Subcutaneous abdominal adipose tissue (tissue), 5 donors: ENCODE results near the gene E2F1.
"Not testable (repeated sequence)": the region's sequence is repeated elsewhere in the genome, so short reads cannot be mapped to it uniquely, and the experiment has no call there.

Source experiments
- H3K27ac ChIP-seq: one replicate; pipeline ENCODE4 v1.7.0; 2013; ENCODE audit warnings: low read depth, mild to moderate bottlenecking, inconsistent platforms, low read length, moderate library complexity
- H3K27me3 ChIP-seq, 5 donors: one replicate each; pipeline ENCODE4 v1.7.0; 2013; ENCODE audit warnings: low read length in 5 of 5, inconsistent platforms in 1 of 5; ENCODE audit not compliant: control insufficient read depth in 5 of 5, insufficient read depth in 4 of 5
- H3K36me3 ChIP-seq, 5 donors: one replicate each; pipeline ENCODE4 v1.7.0; 2013; ENCODE audit warnings: low read length in 5 of 5; ENCODE audit not compliant: control insufficient read depth in 5 of 5, insufficient read depth in 5 of 5
- H3K4me1 ChIP-seq, 5 donors: one replicate each; pipeline ENCODE4 v1.7.0; 2013; ENCODE audit warnings: low read length in 5 of 5, mild to moderate bottlenecking in 3 of 5, moderate library complexity in 1 of 5; ENCODE audit not compliant: control insufficient read depth in 5 of 5, insufficient read depth in 5 of 5
- H3K4me3 ChIP-seq, 5 donors: one replicate each; pipeline ENCODE4 v1.7.0; 2013; ENCODE audit warnings: low read length in 5 of 5, low read depth in 1 of 5
- H3K9ac ChIP-seq, 5 donors: one replicate each; pipeline ENCODE4 v1.7.0; 2013; ENCODE audit warnings: low read length in 5 of 5, mild to moderate bottlenecking in 4 of 5, moderate library complexity in 3 of 5
- H3K9me3 ChIP-seq, 5 donors: one replicate each; pipeline ENCODE4 v1.7.0; 2013; ENCODE audit warnings: low read length in 5 of 5; ENCODE audit not compliant: control insufficient read depth in 5 of 5
- donor health status: healthy.
- donor health status: healthy.
- donor health status: healthy.
- donor health status: healthy.
- donor health status: healthy.

Gene E2F1

DNA sequence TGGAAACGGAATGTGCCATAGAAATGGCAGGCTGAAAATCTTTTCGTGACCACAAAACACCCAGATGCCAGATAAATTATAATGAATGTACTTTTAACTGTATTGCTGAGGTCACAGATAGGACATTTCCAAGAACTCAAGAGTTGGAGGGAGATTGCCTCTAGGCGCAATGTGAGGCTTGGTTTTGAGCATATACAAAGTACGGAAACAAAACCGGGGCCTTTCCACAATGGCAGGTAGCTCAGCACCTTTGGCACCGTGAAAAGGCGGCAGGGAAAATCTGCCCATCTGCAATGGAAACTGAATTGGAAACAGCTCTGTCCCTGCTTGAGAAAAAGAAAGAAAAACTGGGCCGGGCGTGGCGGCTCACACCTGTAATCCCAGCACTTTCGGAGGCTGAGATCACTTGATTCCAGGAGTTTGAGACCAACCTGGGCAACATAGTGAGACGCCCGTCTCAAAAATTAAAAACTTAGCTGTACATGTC is 34.6 kb downstream of the E2F1 start:
- peaks cover 0 to 3% (median 0%) of the 10 kb centered on the region in 5 donors for H3K36me3 ChIP-seq
- peaks cover 2 to 23% (median 15%) of the 10 kb centered on the region in 5 donors for H3K4me1 ChIP-seq
- no peak overlapping the region for H3K27ac ChIP-seq
- H3K9me3 ChIP-seq, result no peaks in the 10 kb centered on the region
- peak overlapping the region in 1 of 5 donors; percentile 14 for H3K9ac ChIP-seq
- no peaks in the 10 kb centered on the region for H3K27me3 ChIP-seq
- H3K4me3 ChIP-seq, result no peak overlapping the region

DNA sequence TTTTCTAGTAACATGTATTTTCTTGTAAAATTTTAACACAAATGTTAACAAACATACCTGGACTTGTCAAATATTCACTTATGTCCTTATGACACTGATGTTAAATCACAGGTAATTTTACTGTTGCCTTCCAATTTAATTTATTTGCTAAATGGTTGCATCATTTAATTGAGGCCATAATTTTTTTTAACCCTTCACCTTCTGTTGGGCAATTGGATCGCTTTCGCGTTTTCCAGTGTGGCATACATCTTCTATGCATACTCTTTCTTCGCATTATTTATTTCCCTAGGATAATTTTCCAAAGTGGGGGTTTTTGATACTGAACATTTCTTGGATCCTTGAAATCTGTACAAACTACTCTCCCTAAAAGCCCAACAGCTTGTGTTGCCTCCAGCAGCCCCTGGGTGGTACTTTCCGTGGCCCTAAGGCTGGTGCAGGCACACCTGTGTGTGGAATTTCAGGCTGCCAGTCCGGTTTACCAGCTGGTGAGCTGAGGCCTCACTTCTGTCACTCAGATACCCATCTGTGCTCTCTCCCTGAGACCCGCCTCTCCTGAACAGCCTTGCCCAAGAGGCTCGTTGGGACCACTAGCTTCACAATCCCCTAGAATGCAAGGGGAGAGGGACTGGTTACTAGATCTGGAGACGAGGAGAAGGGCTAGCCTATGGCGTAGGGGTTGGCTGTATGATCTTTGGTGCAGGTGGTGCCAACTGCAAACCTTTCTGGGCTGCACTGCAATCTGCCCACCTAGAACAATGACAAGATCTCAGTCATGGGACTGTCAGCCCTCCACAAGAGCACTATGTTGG is 35.2 kb downstream of the E2F1 start:
- no peaks in the 10 kb centered on the region for H3K27me3 ChIP-seq
- no peak overlapping the region for H3K27ac ChIP-seq
- H3K4me3 ChIP-seq, result no peak overlapping the region
- H3K36me3 ChIP-seq, result peaks cover 0 to 4% (median 3%) of the 10 kb centered on the region in 5 donors
- no peaks in the 10 kb centered on the region for H3K9me3 ChIP-seq
- H3K9ac ChIP-seq, result no peak overlapping the region
- H3K4me1 ChIP-seq, result peaks cover 2 to 23% (median 15%) of the 10 kb centered on the region in 5 donors

DNA sequence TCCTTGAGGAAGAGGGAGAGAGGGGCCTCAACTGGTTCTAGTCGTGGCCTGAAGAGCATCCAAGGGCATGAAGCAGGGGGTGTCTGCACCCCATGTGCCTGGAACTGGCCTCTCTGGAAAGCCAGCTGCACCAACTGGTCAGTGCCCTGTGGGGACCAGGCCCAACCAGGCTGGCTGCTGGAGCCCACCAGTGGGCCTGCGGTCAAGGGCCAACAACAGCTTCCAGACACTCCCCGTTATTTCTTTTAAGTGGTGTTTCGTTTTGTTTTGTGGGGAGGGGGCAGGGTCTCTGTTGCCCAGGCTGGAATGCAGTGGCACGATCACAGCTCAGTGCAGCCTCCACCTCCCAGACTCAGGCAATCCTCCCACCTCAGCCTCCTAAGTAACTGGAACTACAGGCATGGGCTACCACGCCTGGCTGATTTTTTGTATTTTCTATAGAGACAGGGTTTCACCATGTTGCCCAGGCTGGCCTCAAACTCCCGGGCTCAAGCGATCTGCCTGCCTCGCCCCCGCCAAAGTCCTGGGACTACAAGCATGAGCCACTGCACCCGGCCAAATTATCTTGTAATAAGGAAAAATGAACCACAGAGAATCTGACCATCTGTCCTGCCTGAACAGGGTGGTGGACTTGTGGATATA is 36.0 kb downstream of the E2F1 start:
- Histone ChIP-seq H3K36me3 (peaks cover 4 to 9% (median 8%) of the 10 kb centered on the region in 5 donors), H3K9me3 (no peaks in the 10 kb centered on the region), H3K4me3 (no peak overlapping the region), H3K9ac (no peak overlapping the region), H3K27me3 (no peaks in the 10 kb centered on the region), H3K4me1 (peaks cover 2 to 23% (median 15%) of the 10 kb centered on the region in 5 donors), H3K27ac (no peak overlapping the region)

DNA sequence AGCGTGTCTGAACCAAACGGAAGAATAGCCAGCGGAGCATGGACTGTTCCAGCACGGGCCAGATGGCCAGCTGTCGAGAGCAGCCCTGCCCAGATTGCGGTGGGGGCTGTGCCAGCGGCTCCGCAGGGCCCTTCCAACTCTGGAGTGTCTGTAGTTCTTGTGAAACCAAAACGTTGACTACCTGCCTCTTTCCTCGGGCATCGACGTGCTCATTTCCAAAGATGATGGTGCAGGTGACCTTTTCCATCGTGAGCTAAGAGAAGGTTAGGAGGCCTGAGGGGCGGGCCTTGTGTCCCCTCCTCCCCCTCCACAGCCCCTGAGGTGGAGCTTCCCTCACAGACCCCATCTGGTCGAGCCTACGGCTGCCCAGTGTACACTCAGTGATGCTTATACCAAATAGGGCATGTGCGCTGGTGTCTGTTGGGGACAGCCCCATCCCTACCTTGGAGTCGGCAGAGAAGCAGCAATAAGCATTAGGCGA is 36.9 kb downstream of the E2F1 start:
- Histone ChIP-seq H3K4me3 (no peak overlapping the region), H3K4me1 (peaks cover 2 to 23% (median 15%) of the 10 kb centered on the region in 5 donors), H3K9ac (peak overlapping the region in 2 of 5 donors; percentile 17 to 25)

DNA sequence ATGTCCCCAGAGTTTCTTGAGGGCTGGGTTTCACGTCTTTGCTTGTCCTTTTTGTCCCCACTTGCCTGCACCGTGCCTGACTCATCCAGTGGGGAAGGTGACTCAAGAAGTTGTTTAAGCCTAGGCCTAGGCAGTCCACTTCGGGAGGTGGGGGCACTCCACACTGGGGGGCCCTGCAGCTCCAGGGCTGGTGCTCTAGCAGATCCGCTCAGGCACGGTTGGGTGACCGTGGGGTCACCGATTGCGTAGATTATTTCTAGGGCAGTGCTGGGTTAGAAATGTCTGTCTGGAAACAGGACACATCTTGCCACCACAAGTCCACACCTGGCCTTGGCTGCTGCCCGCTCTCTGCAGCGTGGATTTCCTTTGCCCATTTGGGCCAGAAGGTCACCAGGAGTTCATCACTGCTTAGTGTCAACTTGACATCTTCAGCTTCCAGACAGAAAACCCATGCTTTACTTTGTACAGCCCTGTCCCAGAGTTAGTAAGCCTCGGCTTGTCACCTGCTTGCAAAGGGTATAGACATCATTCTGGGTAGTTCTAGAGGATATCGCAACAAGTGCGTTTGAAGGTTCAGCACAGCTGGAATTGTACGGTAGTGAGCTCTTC is 37.7 kb downstream of the E2F1 start:
- Histone ChIP-seq H3K36me3 (peaks cover 6 to 24% (median 24%) of the 10 kb centered on the region in 5 donors), H3K4me1 (peaks cover 2 to 19% (median 13%) of the 10 kb centered on the region in 5 donors), H3K9me3 (no peaks in the 10 kb centered on the region), H3K27me3 (no peaks in the 10 kb centered on the region), H3K27ac (no peak overlapping the region), H3K9ac (peak overlapping the region in 1 of 5 donors; percentile 17), H3K4me3 (no peak overlapping the region)

More for the DNA sequence above, 36.9 kb downstream of the E2F1 start:
- Histone ChIP-seq H3K27me3 (no peaks in the 10 kb centered on the region), H3K27ac (no peak overlapping the region), H3K36me3 (peaks cover 6 to 19% (median 18%) of the 10 kb centered on the region in 5 donors), H3K9me3 (no peaks in the 10 kb centered on the region)

DNA sequence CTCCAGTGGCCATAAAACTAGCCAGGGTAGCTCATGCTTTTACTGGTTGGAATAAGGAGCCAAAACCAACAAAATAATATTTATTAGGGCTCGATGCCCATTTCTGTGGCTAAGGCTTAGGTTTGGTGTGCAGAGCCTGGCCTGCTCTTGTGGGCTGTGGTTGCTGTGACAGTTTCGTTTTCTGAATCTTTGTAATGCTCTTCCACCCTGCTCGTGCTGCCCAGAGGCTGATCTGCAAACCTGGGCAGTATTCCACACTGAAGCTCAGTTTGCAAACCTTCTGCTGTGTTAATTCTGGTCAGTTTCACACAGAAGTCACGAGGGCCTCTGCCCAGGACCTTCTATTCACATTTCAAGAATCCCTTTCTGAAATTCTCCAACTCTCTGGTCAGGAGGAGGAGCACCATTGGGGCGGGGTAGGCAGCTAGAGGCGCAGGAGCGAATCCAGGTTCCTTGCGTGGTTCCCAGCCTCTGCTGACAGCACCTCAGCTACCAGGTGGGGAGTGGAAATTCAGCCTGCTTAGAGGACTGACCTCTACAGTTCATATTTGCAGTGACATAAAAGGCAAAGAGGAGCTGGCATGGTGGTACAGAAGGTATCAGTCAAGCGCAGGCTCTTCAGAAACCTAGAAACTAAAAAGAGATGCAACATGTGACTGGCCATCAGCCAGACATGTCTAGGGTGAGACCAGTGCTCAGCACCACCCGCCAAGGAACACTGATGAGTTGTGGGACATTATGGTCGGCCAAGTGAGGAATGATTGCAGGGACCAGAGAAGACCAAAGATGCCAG is 38.4 kb downstream of the E2F1 start:
- no peak overlapping the region for H3K27ac ChIP-seq
- H3K4me3 ChIP-seq, result no peak overlapping the region
- peaks cover 6 to 29% (median 27%) of the 10 kb centered on the region in 5 donors for H3K36me3 ChIP-seq
- H3K9me3 ChIP-seq, result no peaks in the 10 kb centered on the region
- H3K4me1 ChIP-seq, result peaks cover 2 to 16% (median 10%) of the 10 kb centered on the region in 5 donors
- no peaks in the 10 kb centered on the region for H3K27me3 ChIP-seq
- H3K9ac ChIP-seq, result peak overlapping the region in 1 of 5 donors; percentile 7

DNA sequence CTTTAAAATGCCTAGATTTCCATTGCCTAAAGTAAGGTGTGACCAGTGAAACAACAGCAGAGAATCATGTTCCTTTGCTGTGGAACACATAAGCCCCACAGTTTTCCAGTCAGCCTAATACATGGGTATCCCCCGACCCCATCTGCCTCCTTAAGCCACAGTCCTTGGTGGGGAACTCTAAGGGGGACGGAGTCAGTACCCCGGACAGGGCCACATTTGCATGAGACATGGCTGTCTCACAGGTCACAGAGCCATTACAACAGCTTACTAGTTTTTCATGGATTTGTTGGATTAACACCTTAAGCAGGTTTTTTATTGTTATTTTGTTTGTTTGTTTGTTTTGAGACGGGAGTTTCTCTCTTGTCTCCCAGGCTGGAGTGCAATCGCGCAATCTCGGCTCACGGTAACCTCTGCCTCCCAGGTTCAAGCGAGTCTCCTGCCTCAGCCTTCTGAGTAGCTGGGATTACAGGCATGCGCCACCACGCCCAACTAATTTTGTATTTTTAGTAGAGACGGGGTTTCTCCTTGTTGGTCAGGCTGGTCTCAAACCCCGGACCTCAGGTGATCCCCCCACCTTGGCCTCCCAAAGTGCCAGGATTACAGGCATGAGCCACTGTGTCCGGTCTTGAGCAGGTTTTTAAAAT is 39.1 kb downstream of the E2F1 start:
- H3K4me3 ChIP-seq, H3K27ac ChIP-seq, H3K27me3 ChIP-seq, H3K9me3 ChIP-seq: not testable (repeated sequence)
- peaks cover 6 to 35% (median 30%) of the 10 kb centered on the region in 5 donors for H3K36me3 ChIP-seq
- peak overlapping the region in 2 of 5 donors; percentile 7 to 18 for H3K9ac ChIP-seq
- H3K4me1 ChIP-seq, result peaks cover 2 to 14% (median 10%) of the 10 kb centered on the region in 5 donors

DNA sequence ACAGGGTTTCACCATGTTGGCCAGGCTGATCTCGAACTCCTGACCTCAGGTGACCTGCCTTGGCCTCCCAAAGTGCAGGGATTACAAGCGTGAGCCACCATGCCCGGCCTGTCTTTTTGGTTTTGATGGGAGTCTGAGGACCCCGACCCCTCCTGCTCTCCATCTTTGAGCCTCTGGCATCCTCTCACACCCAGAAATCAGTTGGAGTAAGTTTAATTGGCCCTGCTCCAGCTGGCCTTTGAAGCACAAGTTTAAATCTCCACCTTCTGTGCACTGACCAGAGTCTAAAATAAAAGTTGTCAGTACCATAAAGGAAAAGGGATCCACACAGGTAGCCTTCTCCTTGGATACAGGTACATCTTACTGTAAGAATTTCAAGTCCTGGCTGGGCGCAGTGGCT is 40.0 kb downstream of the E2F1 start:
- H3K36me3 ChIP-seq, result peaks cover 6 to 42% (median 33%) of the 10 kb centered on the region in 5 donors
- H3K4me3 ChIP-seq, result no peak overlapping the region
- no peaks in the 10 kb centered on the region for H3K27me3 ChIP-seq
- H3K27ac ChIP-seq, result no peak overlapping the region
- H3K9me3 ChIP-seq, result no peaks in the 10 kb centered on the region
- H3K4me1 ChIP-seq, result peaks cover 2 to 13% (median 10%) of the 10 kb centered on the region in 5 donors
- no peak overlapping the region for H3K9ac ChIP-seq

DNA sequence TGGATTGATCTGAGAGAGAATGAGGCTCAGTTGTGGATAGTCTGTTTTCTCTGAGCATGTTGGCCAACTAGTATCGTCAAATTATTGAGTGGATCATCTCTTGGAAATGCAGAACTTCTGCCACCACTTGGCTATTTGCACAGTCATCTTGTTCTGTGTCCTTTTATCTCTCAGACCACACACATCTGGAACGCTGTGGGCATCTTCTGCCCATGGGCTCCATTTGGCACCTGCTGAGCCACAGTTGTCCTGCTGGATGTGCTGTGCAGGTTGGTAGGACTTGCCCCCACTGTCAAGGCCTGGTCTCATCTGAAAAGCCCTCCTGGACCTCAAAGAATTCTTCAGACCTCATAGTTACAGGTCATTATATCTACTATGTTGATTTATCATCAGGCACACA is 40.8 kb downstream of the E2F1 start:
- H3K27ac ChIP-seq, result no peak overlapping the region
- H3K4me3 ChIP-seq, result no peak overlapping the region
- H3K4me1 ChIP-seq, result peaks cover 2 to 13% (median 10%) of the 10 kb centered on the region in 5 donors
- H3K36me3 ChIP-seq, result peaks cover 9 to 48% (median 40%) of the 10 kb centered on the region in 5 donors
- H3K9me3 ChIP-seq, result no peaks in the 10 kb centered on the region
- H3K9ac ChIP-seq, result no peak overlapping the region
- no peaks in the 10 kb centered on the region for H3K27me3 ChIP-seq
